H9 (cell line): ENCODE measurements around the gene ZNF853. TPM values are rescaled to one million over a fixed set of nuclear protein-coding genes. Genes with fewer than 3 reads are reported as not detected.

ENCODE experiments used
- DNase-seq: peaks from one replicate; pipeline ENCODE4 v3.0.0-alpha.2; 2017
- H2AFZ ChIP-seq: one replicate; pipeline ENCODE4 v1.6.1; 2013; ENCODE audit warnings: mild to moderate bottlenecking, low read length, control low read depth, moderate library complexity
- H2AK5ac ChIP-seq: 2 replicates; pipeline ENCODE4 v1.6.1; 2013; ENCODE audit warnings: low read length, control low read depth, mixed read lengths; ENCODE audit not compliant: insufficient read length
- H2BK120ac ChIP-seq: one replicate; pipeline ENCODE4 v1.6.1; 2013; ENCODE audit warnings: low read depth, mild to moderate bottlenecking, low read length, control low read depth, inconsistent platforms; ENCODE audit not compliant: poor library complexity, severe bottlenecking
- H2BK12ac ChIP-seq: 2 replicates; pipeline ENCODE4 v1.6.1; 2013; ENCODE audit warnings: low read length, control low read depth, mixed read lengths, low read depth; ENCODE audit not compliant: insufficient read length
- H2BK15ac ChIP-seq: 2 replicates; pipeline ENCODE4 v1.6.1; 2013; ENCODE audit warnings: low read depth, low read length, control low read depth
- H2BK20ac ChIP-seq: one replicate; pipeline ENCODE4 v1.6.1; 2013; ENCODE audit warnings: low read depth, mild to moderate bottlenecking, low read length, control low read depth, inconsistent platforms; ENCODE audit not compliant: poor library complexity, severe bottlenecking
- H2BK5ac ChIP-seq: 2 replicates; pipeline ENCODE4 v1.6.1; 2013; ENCODE audit warnings: low read length, control low read depth, mixed read lengths; ENCODE audit not compliant: insufficient read length
- H3K14ac ChIP-seq: 2 replicates; pipeline ENCODE4 v1.6.1; 2013; ENCODE audit warnings: low read length, control low read depth; ENCODE audit not compliant: insufficient read depth
- H3K18ac ChIP-seq: 2 replicates; pipeline ENCODE4 v1.6.1; 2013; ENCODE audit warnings: low read depth, mild to moderate bottlenecking, mixed read lengths, low read length, control low read depth; ENCODE audit not compliant: insufficient read length
- H3K23ac ChIP-seq: 2 replicates; pipeline ENCODE4 v1.6.1; 2013; ENCODE audit warnings: low read length, control low read depth, mixed read lengths, low read depth; ENCODE audit not compliant: insufficient read length
- H3K23me2 ChIP-seq: 2 replicates; pipeline ENCODE4 v1.6.1; 2013; ENCODE audit warnings: low read depth, mild to moderate bottlenecking, mixed read lengths, low read length, control low read depth; ENCODE audit not compliant: insufficient read length, poor library complexity, severe bottlenecking
- H3K27ac ChIP-seq: 2 replicates; pipeline ENCODE4 v1.5.1; 2013; ENCODE audit warnings: low read length, control low read depth, mixed read lengths, low read depth; ENCODE audit not compliant: insufficient read length
- H3K27me3 ChIP-seq: 2 replicates; pipeline ENCODE4 v1.6.1; 2013; ENCODE audit warnings: low read length, control low read depth, inconsistent platforms; ENCODE audit not compliant: insufficient read depth
- H3K4ac ChIP-seq: 2 replicates; pipeline ENCODE4 v1.6.1; 2013; ENCODE audit warnings: low read depth, mild to moderate bottlenecking, control low read depth, inconsistent platforms, low read length, moderate library complexity
- H3K4me1 ChIP-seq: 2 replicates; pipeline ENCODE4 v1.6.1; 2013; ENCODE audit warnings: low read length, control low read depth, inconsistent platforms; ENCODE audit not compliant: insufficient read depth
- H3K4me2 ChIP-seq: 2 replicates; pipeline ENCODE4 v1.6.1; 2013; ENCODE audit warnings: low read length, control low read depth, mixed read lengths; ENCODE audit not compliant: insufficient read length, insufficient read depth
- H3K56ac ChIP-seq: 2 replicates; pipeline ENCODE4 v1.6.1; 2013; ENCODE audit warnings: low read depth, mild to moderate bottlenecking, mixed read lengths, low read length, control low read depth; ENCODE audit not compliant: insufficient read length
- H3K79me1 ChIP-seq: 2 replicates; pipeline ENCODE4 v1.6.1; 2013; ENCODE audit warnings: low read depth, mild to moderate bottlenecking, moderate library complexity, low read length, control low read depth, inconsistent platforms; ENCODE audit not compliant: insufficient read depth, poor library complexity, severe bottlenecking
- H3K79me2 ChIP-seq: 2 replicates; pipeline ENCODE4 v1.6.1; 2013; ENCODE audit warnings: low read length, control low read depth, inconsistent platforms; ENCODE audit not compliant: insufficient read depth
- H3K9ac ChIP-seq: 2 replicates; pipeline ENCODE4 v1.6.1; 2013; ENCODE audit warnings: low read length, control low read depth, mixed read lengths; ENCODE audit not compliant: insufficient read length; ENCODE audit errors: extremely low read depth
- H3K9me3 ChIP-seq: one replicate; pipeline ENCODE4 v1.6.1; 2013; ENCODE audit warnings: low read depth, low read length, inconsistent platforms; ENCODE audit not compliant: control insufficient read depth
- H3T11ph ChIP-seq: one replicate; pipeline ENCODE4 v1.6.1; 2013; ENCODE audit warnings: mild to moderate bottlenecking, low read length, control low read depth, inconsistent platforms
- H4K20me1 ChIP-seq: one replicate; pipeline ENCODE4 v1.6.1; 2013; ENCODE audit not compliant: control insufficient read depth, insufficient read length, insufficient read depth
- H4K5ac ChIP-seq: 2 replicates; pipeline ENCODE4 v1.6.1; 2013; ENCODE audit warnings: low read depth, mild to moderate bottlenecking, mixed read lengths, low read length, control low read depth; ENCODE audit not compliant: insufficient read length
- H4K8ac ChIP-seq: replicated peaks from 2 replicates; pipeline ENCODE4 v1.6.1; 2013; ENCODE audit warnings: low read length, control low read depth, mixed read lengths, low read depth; ENCODE audit not compliant: insufficient read length
- H4K91ac ChIP-seq: 2 replicates; pipeline ENCODE4 v1.6.1; 2013; ENCODE audit warnings: low read depth, mild to moderate bottlenecking, moderate library complexity, mixed read lengths, low read length, control low read depth; ENCODE audit not compliant: insufficient read length
- H3K27ac Mint-ChIP-seq, 3 experiments: 2 replicates in 2 of 3; 3 replicates in 1 of 3; pipeline ENCODE4 v1.8.0; 2020 to 2021; ENCODE audit warnings: mixed read lengths in 3 of 3, mild to moderate bottlenecking in 1 of 3, moderate library complexity in 1 of 3
- H3K27me3 Mint-ChIP-seq: 2 replicates; pipeline ENCODE4 v1.8.0; 2021; ENCODE audit warnings: low read depth, mild to moderate bottlenecking, moderate library complexity, mixed read lengths
- H3K36me3 Mint-ChIP-seq, 3 experiments: 2 replicates in 2 of 3; 3 replicates in 1 of 3; pipeline ENCODE4 v1.8.0; 2020 to 2021; ENCODE audit warnings: low read depth in 3 of 3, mixed read lengths in 3 of 3; ENCODE audit not compliant: insufficient read depth in 1 of 3
- H3K4me1 Mint-ChIP-seq, 2 experiments: 2 replicates each; pipeline ENCODE4 v1.8.0; 2020; ENCODE audit warnings: mixed read lengths in 2 of 2
- H3K4me3 Mint-ChIP-seq, 2 experiments: 2 replicates in 1 of 2; 3 replicates in 1 of 2; pipeline ENCODE4 v1.8.0; 2020 to 2021; ENCODE audit warnings: mild to moderate bottlenecking in 2 of 2, mixed read lengths in 2 of 2, moderate library complexity in 1 of 2
- H3K9me3 Mint-ChIP-seq, 2 experiments: 2 replicates in 1 of 2; 3 replicates in 1 of 2; pipeline ENCODE4 v1.8.0; 2020; ENCODE audit warnings: mild to moderate bottlenecking in 2 of 2, mixed read lengths in 2 of 2, moderate library complexity in 1 of 2
- CTCF ChIP-seq: fragments of 200-600 bp; sonication (generic); conservative IDR thresholded peaks from 3 replicates; pipeline ENCODE4 v1.8.0; 2021; ENCODE audit warnings: antibody characterized with exemption, mild to moderate bottlenecking
- WGBS: extraction: QIAGEN DNeasy Blood & Tissue Kit; methylation state at CpG from one replicate; pipeline ENCODE4 v1.1.7; 2013; ENCODE audit warnings: missing lambda C conversion rate, low lambda C conversion rate, mixed read lengths; ENCODE audit not compliant: insufficient read length; ENCODE audit errors: extremely low coverage; 5-methylcytosine and 5-hydroxymethylcytosine counted together
- total RNA-seq: library from RNA; stranded (reverse); gene quantifications from 2 replicates; pipeline ENCODE4 v1.2.1, GENCODE V29; 2021

Gene ZNF853
- total RNA-seq, 1 experiment from 2014 or later, result 9.6 TPM

- Histone ChIP-seq H3K18ac (no peak overlapping the region), H3K23ac (no peak overlapping the region), H4K5ac (no peak overlapping the region), H3T11ph (no peak overlapping the region), H4K91ac (no peak overlapping the region), H3K9me3 (no peaks in the 10 kb centered on the region), H2AFZ (no peak overlapping the region), H3K4me1 (peaks cover 5% of the 10 kb centered on the region), H2AK5ac (no peak overlapping the region), H3K23me2 (peaks cover 11% of the 10 kb centered on the region), H4K20me1 (no peaks in the 10 kb centered on the region), H2BK5ac (no peak overlapping the region), H2BK15ac (no peak overlapping the region), H4K8ac (no peak overlapping the region), H3K79me1 (no peaks in the 10 kb centered on the region), H3K27me3 (no peaks in the 10 kb centered on the region), H3K4me2 (peak overlapping the region; percentile 24), H3K4ac (no peak overlapping the region), H2BK12ac (no peak overlapping the region), H2BK20ac (no peak overlapping the region), H3K79me2 (no peaks in the 10 kb centered on the region), H2BK120ac (no peak overlapping the region), H3K56ac (no peak overlapping the region), H3K27ac (no peak overlapping the region), H3K14ac (no peak overlapping the region; the same call in 1 of the 2 replicates), H3K9ac (no peak overlapping the region)
- Mint-ChIP-seq H3K4me3 (peak overlapping the region; percentile 63 to 73), H3K4me1 (peaks cover 9 to 14% of the 10 kb centered on the region in 2 experiments), H3K36me3 (peaks cover 2 to 20% (median 15%) of the 10 kb centered on the region in 3 experiments; a peak in 6 of 7 replicates), H3K27ac (no peak overlapping the region), H3K27me3 (no peaks in the 10 kb centered on the region; the same call in 1 of the 2 replicates), H3K9me3 (no peaks in the 10 kb centered on the region; a peak in 2 of 5 replicates)
- WGBS, result no CpG with 5 or more reads among the region's 63 CpGs
- DNase-seq, result peak; percentile 77
- TF ChIP-seq CTCF, result no peak
These were observed 529 bp downstream of the ZNF853 start for GRCh38 chr7:6615723-6616555.
